B cell (primary cell): ENCODE data around the gene MROH7. TPM values are rescaled to one million over a fixed set of nuclear protein-coding genes. Genes with fewer than 3 reads are reported as not detected.

Source experiments
- ATAC-seq: fragments of 200-7000 bp; cut with Tn5 transposase; one replicate; pipeline ENCODE4 v1.10.0; 2021; ENCODE audit warnings: low read depth, mild to moderate bottlenecking, moderate number of reproducible peaks, moderate library complexity
- CTCF ChIA-PET: fragments of 350-600 bp; sonication (Branson Sonifier 250); formaldehyde crosslinking; loops from one replicate; lab custom pipeline; 2021; ENCODE audit warnings: antibody characterized with exemption, inconsistent platforms; lab: Charles Lee
- POLR2A ChIA-PET: fragments of 350-600 bp; sonication (Branson Sonifier 250); formaldehyde crosslinking; loops from one replicate; lab custom pipeline; 2021; ENCODE audit warnings: antibody characterized with exemption; lab: Charles Lee
- DNase-seq: peaks from one replicate; pipeline ENCODE4 v3.0.0; 2013
- H2AFZ ChIP-seq: 2 replicates; pipeline ENCODE4 v1.6.1; 2012; ENCODE audit warnings: mild to moderate bottlenecking, low read depth, low read length; ENCODE audit not compliant: insufficient read depth, poor library complexity, severe bottlenecking
- H3K27ac ChIP-seq, 2 donors: 1 replicate in 1 of 2; 2 replicates in 1 of 2; pipeline ENCODE4 v1.5.1; 2012 to 2013; ENCODE audit warnings: low read length in 2 of 2, mild to moderate bottlenecking in 2 of 2, moderate library complexity in 1 of 2
- H3K27me3 ChIP-seq, 4 experiments: fragments of 200-600 bp in 1 of 4; sonication (generic) in 1 of 4; replicated peaks in 1 of 4; 1 replicate in 2 of 4; 2 replicates in 2 of 4; pipeline versions ENCODE4 v1.6.1 to v1.7.0; 2013 to 2016; ENCODE audit warnings: low read length in 3 of 4, mild to moderate bottlenecking in 2 of 4, mixed read lengths in 1 of 4, moderate library complexity in 1 of 4; ENCODE audit not compliant: insufficient read depth in 4 of 4, control insufficient read depth in 3 of 4; ENCODE audit errors: control extremely low read depth in 1 of 4
- H3K36me3 ChIP-seq, 2 experiments: replicated peaks in 1 of 2; 1 replicate in 1 of 2; 2 replicates in 1 of 2; pipeline versions ENCODE4 v1.6.1 to v1.7.1; 2013; ENCODE audit warnings: low read length in 1 of 2; ENCODE audit not compliant: insufficient read depth in 2 of 2, control insufficient read depth in 1 of 2; ENCODE audit errors: control extremely low read depth in 1 of 2, extremely low read depth in 1 of 2
- H3K4me1 ChIP-seq, 2 donors: fragments of 200-600 bp in 1 of 2; sonication (generic) in 1 of 2; 1 replicate in 1 of 2; 2 replicates in 1 of 2; pipeline versions ENCODE4 v1.5.1 to v1.6.1; 2013 to 2017; ENCODE audit warnings: low read length in 2 of 2; ENCODE audit not compliant: control insufficient read depth in 2 of 2, insufficient read depth in 2 of 2
- H3K4me2 ChIP-seq: replicated peaks from 2 replicates; pipeline ENCODE3; 2012; ENCODE audit warnings: mild to moderate bottlenecking, low read depth, low read length; ENCODE audit not compliant: poor library complexity, severe bottlenecking
- H3K4me3 ChIP-seq, 5 experiments: fragments of 200-600 bp in 1 of 5; sonication (generic) in 1 of 5; 1 replicate in 3 of 5; 2 replicates in 2 of 5; pipeline versions ENCODE4 v1.5.1 to v1.7.0; 2011 to 2016; ENCODE audit warnings: low read length in 4 of 5, mild to moderate bottlenecking in 4 of 5, low read depth in 2 of 5, control low read depth in 1 of 5, moderate library complexity in 1 of 5; ENCODE audit not compliant: insufficient read depth in 1 of 5; ENCODE audit errors: control extremely low read depth in 1 of 5, extremely low read depth in 1 of 5
- H3K79me2 ChIP-seq: fragments of 200-600 bp; sonication (generic); one replicate; pipeline ENCODE4 v1.6.0; 2016; ENCODE audit warnings: low read length; ENCODE audit not compliant: control insufficient read depth, insufficient read depth
- H3K9ac ChIP-seq: fragments of 200-600 bp; sonication (generic); 2 replicates; pipeline ENCODE4 v1.6.1; 2017; ENCODE audit warnings: mild to moderate bottlenecking, low read length, moderate library complexity
- H3K9me3 ChIP-seq, 3 donors: one replicate each; pipeline versions ENCODE4 v1.6.1 to v1.7.1; 2013; ENCODE audit warnings: low read length in 2 of 3; ENCODE audit not compliant: control insufficient read depth in 2 of 3, insufficient read depth in 1 of 3; ENCODE audit errors: control extremely low read depth in 1 of 3
- H4K20me1 ChIP-seq: 2 replicates; pipeline ENCODE4 v1.6.0; 2012; ENCODE audit warnings: mild to moderate bottlenecking, low read length; ENCODE audit not compliant: insufficient read depth, control insufficient read depth, poor library complexity, severe bottlenecking
- H3K27ac Mint-ChIP-seq: one replicate; pipeline ENCODE4 v1.8.0; 2021; ENCODE audit warnings: mixed read lengths
- H3K27me3 Mint-ChIP-seq: one replicate; pipeline ENCODE4 v1.8.0; 2021; ENCODE audit warnings: mixed read lengths
- H3K4me1 Mint-ChIP-seq: one replicate; pipeline ENCODE4 v1.8.0; 2021; ENCODE audit warnings: mixed read lengths
- H3K4me3 Mint-ChIP-seq: one replicate; pipeline ENCODE4 v1.8.0; 2021; ENCODE audit warnings: mixed read lengths
- H3K9me3 Mint-ChIP-seq: one replicate; pipeline ENCODE4 v1.8.0; 2022; ENCODE audit warnings: mixed read lengths; ENCODE audit not compliant: insufficient read depth
- EZH2 ChIP-seq: IDR thresholded peaks from 2 replicates; pipeline ENCODE4 v1.6.1; 2012; ENCODE audit warnings: borderline replicate concordance, low read depth, mild to moderate bottlenecking, moderate library complexity, low read length; ENCODE audit not compliant: insufficient read depth, poor library complexity, severe bottlenecking
- WGBS: methylation state at CpG from one replicate; pipeline ENCODE4 v1.1.5; 2013; ENCODE audit warnings: missing lambda C conversion rate; ENCODE audit not compliant: insufficient coverage; 5-methylcytosine and 5-hydroxymethylcytosine counted together
- intact Hi-C: fragments of 100-400 bp; cut with micrococcal nuclease; formaldehyde crosslinking; loops from one replicate; pipeline ENCODE4 v1.10.0; 2022
- polyA plus RNA-seq: library from polyadenylated mRNA; depleted of rRNA; stranded (reverse); fragments of >200 nt; gene quantifications from 2 replicates; pipeline ENCODE4 v1.2.3, GENCODE V29; 2012
- total RNA-seq, 2 donors: library from RNA; stranded (reverse); fragments of 120-200 nt in 1 of 2; gene quantifications; 1 replicate in 1 of 2; 2 replicates in 1 of 2; pipeline versions ENCODE4 v1.2.3 to v1.2.4, GENCODE V29; 2013 to 2022
- TF ChIP-seq, protein P1 (sequence below): fragments of 200-600 bp; IDR thresholded peaks from one replicate; pipeline ENCODE4 v1.8.0; 2022; ENCODE audit warnings: antibody characterized with exemption, mild to moderate bottlenecking

The MROH7 gene
- total and polyA plus RNA-seq, 2 donors (not counting 1 experiment from before 2014, with no cell fraction given): not detected

DNA sequence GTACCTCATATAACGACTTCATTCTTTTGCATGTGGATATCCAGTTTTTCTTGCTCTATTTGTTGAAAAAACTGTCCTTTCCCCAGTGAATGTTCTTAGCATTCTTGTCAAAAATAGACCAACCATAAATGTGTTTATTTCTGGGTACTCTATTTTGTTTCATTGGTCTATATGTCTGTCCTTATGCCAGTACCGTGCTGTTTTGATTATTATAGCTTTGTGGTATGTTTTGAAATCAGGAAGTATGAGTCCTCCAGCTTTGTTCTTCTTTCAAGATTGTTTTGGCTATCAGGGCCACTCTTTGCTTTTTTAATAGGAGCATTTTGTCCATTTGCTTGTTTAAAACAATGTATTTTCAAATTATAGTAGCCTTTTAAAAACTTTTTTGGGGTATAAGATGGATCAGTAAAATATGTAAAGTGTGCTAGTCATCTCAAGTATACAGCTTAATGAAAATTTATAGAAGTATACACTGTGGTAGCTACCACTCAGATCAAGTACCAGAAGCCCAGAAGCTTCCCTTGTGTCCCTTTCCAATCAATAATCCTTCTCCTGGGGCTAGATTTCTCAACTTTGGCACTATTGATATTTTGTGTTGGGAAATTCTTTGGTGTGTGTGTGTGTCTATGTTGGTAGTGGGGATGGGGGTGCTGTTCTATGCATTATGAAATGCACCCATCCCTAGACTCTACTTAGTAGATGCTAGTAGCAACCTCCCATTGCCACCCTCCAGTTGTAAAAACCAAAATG lies 16.8 kb downstream of the MROH7 start:
- no peak overlapping the region for H2AFZ ChIP-seq
- H3K27ac ChIP-seq: no peak overlapping the region
- no peak overlapping the region for H3K4me3 ChIP-seq
- Mint-ChIP-seq H3K4me3 (no peak overlapping the region), H3K27ac (no peak overlapping the region), H3K27me3 (peaks cover 14% of the 10 kb centered on the region), H3K4me1 (no peaks in the 10 kb centered on the region), H3K9me3 (peaks cover 5% of the 10 kb centered on the region)
- H4K20me1 ChIP-seq: no peaks in the 10 kb centered on the region
- ChIA-PET POLR2A (no interaction called here), CTCF (no interaction called here)
- intact Hi-C loops: no loop called here
- DNase-seq (no peak), ATAC-seq (no peak)
- H3K27me3 ChIP-seq: no peaks in the 10 kb centered on the region
- no peaks in the 10 kb centered on the region for H3K4me1 ChIP-seq
- 100% methylated on average over 1 of the region's 2 CpGs for WGBS
- peaks cover 3 to 7% (median 7%) of the 10 kb centered on the region in 3 donors for H3K9me3 ChIP-seq
- H3K36me3 ChIP-seq: no peaks in the 10 kb centered on the region
- no peak overlapping the region for H3K4me2 ChIP-seq
- TF ChIP-seq, protein P1, sequence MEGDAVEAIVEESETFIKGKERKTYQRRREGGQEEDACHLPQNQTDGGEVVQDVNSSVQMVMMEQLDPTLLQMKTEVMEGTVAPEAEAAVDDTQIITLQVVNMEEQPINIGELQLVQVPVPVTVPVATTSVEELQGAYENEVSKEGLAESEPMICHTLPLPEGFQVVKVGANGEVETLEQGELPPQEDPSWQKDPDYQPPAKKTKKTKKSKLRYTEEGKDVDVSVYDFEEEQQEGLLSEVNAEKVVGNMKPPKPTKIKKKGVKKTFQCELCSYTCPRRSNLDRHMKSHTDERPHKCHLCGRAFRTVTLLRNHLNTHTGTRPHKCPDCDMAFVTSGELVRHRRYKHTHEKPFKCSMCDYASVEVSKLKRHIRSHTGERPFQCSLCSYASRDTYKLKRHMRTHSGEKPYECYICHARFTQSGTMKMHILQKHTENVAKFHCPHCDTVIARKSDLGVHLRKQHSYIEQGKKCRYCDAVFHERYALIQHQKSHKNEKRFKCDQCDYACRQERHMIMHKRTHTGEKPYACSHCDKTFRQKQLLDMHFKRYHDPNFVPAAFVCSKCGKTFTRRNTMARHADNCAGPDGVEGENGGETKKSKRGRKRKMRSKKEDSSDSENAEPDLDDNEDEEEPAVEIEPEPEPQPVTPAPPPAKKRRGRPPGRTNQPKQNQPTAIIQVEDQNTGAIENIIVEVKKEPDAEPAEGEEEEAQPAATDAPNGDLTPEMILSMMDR: no peak
- no peak for TF ChIP-seq EZH2
- H3K9ac ChIP-seq: no peak overlapping the region
- H3K79me2 ChIP-seq: no peaks in the 10 kb centered on the region

DNA sequence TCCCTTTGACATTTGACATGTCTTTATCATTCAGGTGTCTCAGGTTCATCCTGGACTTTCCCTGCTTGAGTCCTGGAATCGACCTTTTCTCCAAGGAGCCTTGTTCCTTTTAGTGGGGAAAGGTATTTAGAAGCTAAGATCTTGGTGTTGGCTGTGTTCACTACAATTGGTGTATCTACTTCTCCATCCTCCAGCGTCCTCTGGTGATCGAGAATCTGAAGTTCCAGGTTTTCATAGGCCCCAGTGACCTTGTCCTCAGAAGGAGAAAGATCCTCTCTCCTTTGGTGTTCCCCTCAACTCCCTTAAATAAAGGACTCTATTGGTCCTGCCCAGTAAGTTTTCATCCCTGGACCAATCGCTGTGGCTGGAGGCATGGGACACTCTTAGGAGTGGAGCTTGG lies 22.1 kb downstream of the MROH7 start:
- WGBS: 100% methylated on average over 2 of the region's 4 CpGs
- Mint-ChIP-seq H3K27ac (no peak overlapping the region), H3K4me3 (no peak overlapping the region), H3K9me3 (peaks cover 3% of the 10 kb centered on the region), H3K4me1 (no peaks in the 10 kb centered on the region), H3K27me3 (peaks cover 20% of the 10 kb centered on the region)
- intact Hi-C loops: no loop called here
- no peaks in the 10 kb centered on the region for H3K79me2 ChIP-seq
- H3K4me1 ChIP-seq: no peaks in the 10 kb centered on the region
- no peak for DNase-seq
- no peaks in the 10 kb centered on the region for H3K27me3 ChIP-seq
- ATAC-seq: no peak
- H2AFZ ChIP-seq: no peak overlapping the region
- CTCF ChIA-PET: interaction anchor here (0.6 kb wide), 1 partner anchor 194 kb away, joined by 3 read pairs; no protein-coding TSS in a partner anchor
- POLR2A ChIA-PET: no interaction called here
- no peak overlapping the region for H3K9ac ChIP-seq
- H3K4me2 ChIP-seq: no peak overlapping the region
- H3K27ac ChIP-seq: no peak overlapping the region
- H4K20me1 ChIP-seq: no peaks in the 10 kb centered on the region
- H3K4me3 ChIP-seq: no peak overlapping the region
- no peaks in the 10 kb centered on the region for H3K36me3 ChIP-seq
- H3K9me3 ChIP-seq: peaks cover 0 to 13% (median 2%) of the 10 kb centered on the region in 3 donors
- TF ChIP-seq EZH2: no peak
- TF ChIP-seq, protein P1: no peak
